Measurements from ENCODE around the gene FAR2.

FAR2 gene

GRCh38 chr12:29212682-29213403 lies 63.8 kb downstream of the FAR2 start:
- Histone ChIP-seq H3K9me3 (ENCODE audit: low read length) (no peaks in the 10 kb centered on the region), H3K4me3 (ENCODE audit: low read depth, low read length, poor library complexity, severe bottlenecking) (no peak overlapping the region), H3K9ac (ENCODE audit: low read length) (no peak overlapping the region), H3K27ac (ENCODE audit: low read depth, low read length, poor library complexity, severe bottlenecking) (no peak overlapping the region), H4K20me1 (ENCODE audit: insufficient read depth, low read length) (no peaks in the 10 kb centered on the region), H3K9me2 (ENCODE audit: low read depth, low read length) (no peaks in the 10 kb centered on the region), H3K27me3 (ENCODE audit: insufficient read depth, low read length) (no peaks in the 10 kb centered on the region), H3K79me2 (ENCODE audit: insufficient read depth, low read length) (no peaks in the 10 kb centered on the region), H3K36me3 (ENCODE audit: insufficient read depth, low read length) (no peaks in the 10 kb centered on the region), H3K4me1 (ENCODE audit: insufficient read depth, low read length, severe bottlenecking) (no peaks in the 10 kb centered on the region), H3K4me2 (ENCODE audit: low read length) (no peak overlapping the region), H3F3A (ENCODE audit: insufficient read depth, low read length) (no peaks in the 10 kb centered on the region), H2AFZ (ENCODE audit: low read length) (no peak overlapping the region)
- TF ChIP-seq, protein P1, sequence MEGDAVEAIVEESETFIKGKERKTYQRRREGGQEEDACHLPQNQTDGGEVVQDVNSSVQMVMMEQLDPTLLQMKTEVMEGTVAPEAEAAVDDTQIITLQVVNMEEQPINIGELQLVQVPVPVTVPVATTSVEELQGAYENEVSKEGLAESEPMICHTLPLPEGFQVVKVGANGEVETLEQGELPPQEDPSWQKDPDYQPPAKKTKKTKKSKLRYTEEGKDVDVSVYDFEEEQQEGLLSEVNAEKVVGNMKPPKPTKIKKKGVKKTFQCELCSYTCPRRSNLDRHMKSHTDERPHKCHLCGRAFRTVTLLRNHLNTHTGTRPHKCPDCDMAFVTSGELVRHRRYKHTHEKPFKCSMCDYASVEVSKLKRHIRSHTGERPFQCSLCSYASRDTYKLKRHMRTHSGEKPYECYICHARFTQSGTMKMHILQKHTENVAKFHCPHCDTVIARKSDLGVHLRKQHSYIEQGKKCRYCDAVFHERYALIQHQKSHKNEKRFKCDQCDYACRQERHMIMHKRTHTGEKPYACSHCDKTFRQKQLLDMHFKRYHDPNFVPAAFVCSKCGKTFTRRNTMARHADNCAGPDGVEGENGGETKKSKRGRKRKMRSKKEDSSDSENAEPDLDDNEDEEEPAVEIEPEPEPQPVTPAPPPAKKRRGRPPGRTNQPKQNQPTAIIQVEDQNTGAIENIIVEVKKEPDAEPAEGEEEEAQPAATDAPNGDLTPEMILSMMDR (IDR thresholded peaks at IDR 0.05; ENCODE audit: low read length), result no peak

DNA sequence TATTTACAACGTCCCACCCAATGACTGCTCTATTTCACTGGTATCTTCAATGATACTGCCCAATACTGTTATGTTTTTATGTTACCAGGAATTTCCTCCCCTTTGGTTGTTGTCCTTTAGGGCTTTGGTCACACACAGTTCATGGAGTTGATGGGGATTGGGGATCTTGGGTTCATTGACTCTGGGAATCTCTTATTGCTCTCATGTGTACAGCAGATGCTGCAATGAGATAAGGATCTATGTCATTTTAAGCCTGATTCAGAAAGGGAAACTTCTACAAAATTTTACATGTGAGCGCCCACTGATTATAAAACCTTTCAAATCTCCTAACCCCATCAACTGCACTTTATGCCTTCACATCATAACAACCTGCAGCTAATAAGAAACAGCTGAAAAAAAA lies 67.2 kb downstream of the FAR2 start:
- TF ChIP-seq, protein P1 (IDR thresholded peaks at IDR 0.05; ENCODE audit: low read length), result no peak
- no peak for TF ChIP-seq EZH2 (IDR thresholded peaks at IDR 0.05; ENCODE audit: borderline replicate concordance, low read length)
- Histone ChIP-seq H3K36me3 (ENCODE audit: insufficient read depth, low read length) (no peaks in the 10 kb centered on the region), H3K4me3 (ENCODE audit: low read depth, low read length, poor library complexity, severe bottlenecking) (no peak overlapping the region), H3K9ac (ENCODE audit: low read length) (no peak overlapping the region), H3K4me1 (ENCODE audit: insufficient read depth, low read length, severe bottlenecking) (no peaks in the 10 kb centered on the region), H3K27ac (ENCODE audit: low read depth, low read length, poor library complexity, severe bottlenecking) (no peak overlapping the region), H2AFZ (ENCODE audit: low read length) (no peak overlapping the region), H3K9me3 (ENCODE audit: low read length) (no peaks in the 10 kb centered on the region), H4K20me1 (ENCODE audit: insufficient read depth, low read length) (no peaks in the 10 kb centered on the region), H3F3A (ENCODE audit: insufficient read depth, low read length) (no peaks in the 10 kb centered on the region), H3K4me2 (ENCODE audit: low read length) (no peak overlapping the region), H3K27me3 (ENCODE audit: insufficient read depth, low read length) (no peaks in the 10 kb centered on the region), H3K79me2 (ENCODE audit: insufficient read depth, low read length) (no peaks in the 10 kb centered on the region), H3K9me2 (ENCODE audit: low read depth, low read length) (no peaks in the 10 kb centered on the region)

- Histone ChIP-seq H3K4me2 (ENCODE audit: low read length) (no peak overlapping the region), H4K20me1 (ENCODE audit: insufficient read depth, low read length) (no peaks in the 10 kb centered on the region), H3K27ac (ENCODE audit: low read depth, low read length, poor library complexity, severe bottlenecking) (no peak overlapping the region), H3K27me3 (ENCODE audit: insufficient read depth, low read length) (no peaks in the 10 kb centered on the region), H3K9ac (ENCODE audit: low read length) (no peak overlapping the region), H3K9me3 (ENCODE audit: low read length) (no peaks in the 10 kb centered on the region), H3K4me3 (ENCODE audit: low read depth, low read length, poor library complexity, severe bottlenecking) (no peak overlapping the region), H3K79me2 (ENCODE audit: insufficient read depth, low read length) (no peaks in the 10 kb centered on the region), H3K36me3 (ENCODE audit: insufficient read depth, low read length) (no peaks in the 10 kb centered on the region), H2AFZ (ENCODE audit: low read length) (no peak overlapping the region), H3F3A (ENCODE audit: insufficient read depth, low read length) (no peaks in the 10 kb centered on the region), H3K4me1 (ENCODE audit: insufficient read depth, low read length, severe bottlenecking) (no peaks in the 10 kb centered on the region), H3K9me2 (ENCODE audit: low read depth, low read length) (no peaks in the 10 kb centered on the region)
- TF ChIP-seq, protein P1 (IDR thresholded peaks at IDR 0.05; ENCODE audit: low read length), result no peak
- no peak for TF ChIP-seq EZH2 (IDR thresholded peaks at IDR 0.05; ENCODE audit: borderline replicate concordance, low read length)
Observed at GRCh38 chr12:29216797-29217575, 67.9 kb downstream of the FAR2 start.
